HCT116 (cell line): ENCODE measurements around the gene FBN1. TPM values are rescaled to one million over a fixed set of nuclear protein-coding genes. Genes with fewer than 3 reads are reported as not detected.

Source experiments
- ATAC-seq: fragments of 200-7000 bp; cut with Tn5 transposase; 2 replicates; pipeline ENCODE4 v1.9.1; 2020; ENCODE audit warnings: mild to moderate bottlenecking, moderate library complexity
- BruUV-seq: library from RNA; stranded (reverse); fragments of 400-500 nt; replicated peaks from 2 replicates; lab custom pipeline; 2021; lab: Mats Ljungman, UMichigan
- CTCF ChIA-PET: fragments of 300-600 bp; sonication (Branson Sonifier 250); formaldehyde crosslinking; loops from one replicate; lab custom pipeline; 2021; ENCODE audit warnings: antibody characterized with exemption; lab: Charles Lee
- POLR2A ChIA-PET: fragments of 300-600, 350-600 bp; sonication (Branson Sonifier 250); formaldehyde crosslinking; loops from one replicate; lab custom pipeline; 2021; ENCODE audit warnings: antibody characterized with exemption; lab: Charles Lee
- RAD21 ChIA-PET, 2 experiments: fragments of 300-600 bp; sonication (Branson Sonifier 250); formaldehyde crosslinking; loops; one replicate each; lab custom pipeline; 2023; ENCODE audit warnings: low total read pairs in 2 of 2; ENCODE audit not compliant: uncharacterized antibody in 2 of 2, unreplicated experiment in 2 of 2, low non-redundant PET in 1 of 2; lab: Charles Lee
- DNase-seq: peaks from one replicate; pipeline ENCODE4 v3.0.0-alpha.2; 2010; ENCODE audit warnings: low read depth, low spot score
- H2AFZ ChIP-seq: fragments of 200-600 bp; shearing (Covaris generic), sonication (generic); 2 replicates; pipeline ENCODE4 v1.6.1; 2017; ENCODE audit warnings: low read depth, mixed run types, mixed read lengths, antibody characterized with exemption, low read length; ENCODE audit not compliant: poor library complexity, severe bottlenecking
- H3K27ac ChIP-seq: 2 replicates; pipeline ENCODE4 v1.5.1; 2012; ENCODE audit warnings: low read depth, low read length
- H3K27me3 ChIP-seq: fragments of 200-600 bp; sonication (generic); 2 replicates; pipeline ENCODE4 v1.6.1; 2016; ENCODE audit warnings: mixed run types, low read length, mixed read lengths; ENCODE audit not compliant: insufficient read depth
- H3K36me3 ChIP-seq, 2 experiments: fragments of 200-500 bp in 1 of 2; fragments of 200-600 bp in 1 of 2; sonication (Bioruptor generic) in 1 of 2; sonication (generic) in 1 of 2; 2 replicates each; pipeline versions ENCODE4 v1.5.1 to v1.6.1; 2014 to 2016; ENCODE audit warnings: low read length in 2 of 2, inconsistent platforms in 1 of 2, mixed read lengths in 1 of 2, mixed run types in 1 of 2; ENCODE audit not compliant: insufficient read depth in 2 of 2, control insufficient read depth in 1 of 2
- H3K4me1 ChIP-seq, 2 experiments: fragments of 200-600 bp in 1 of 2; sonication (generic) in 1 of 2; 2 replicates each; pipeline versions ENCODE4 v1.5.1 to v1.6.1; 2012 to 2017; ENCODE audit warnings: low read length in 2 of 2, inconsistent platforms in 1 of 2, mild to moderate bottlenecking in 1 of 2, mixed read lengths in 1 of 2, mixed run types in 1 of 2, moderate library complexity in 1 of 2; ENCODE audit not compliant: insufficient read depth in 2 of 2, control insufficient read depth in 1 of 2
- H3K4me2 ChIP-seq: fragments of 200-600 bp; sonication (generic); 2 replicates; pipeline ENCODE4 v1.6.1; 2017; ENCODE audit warnings: mixed run types, low read length, mixed read lengths
- H3K4me3 ChIP-seq, 2 experiments: fragments of 200-600 bp in 1 of 2; sonication (generic) in 1 of 2; replicated peaks in 1 of 2; 2 replicates each; pipeline ENCODE4 v1.5.1; 2011 to 2016; ENCODE audit warnings: low read length in 2 of 2, control low read depth in 1 of 2, low read depth in 1 of 2, mild to moderate bottlenecking in 1 of 2, mixed read lengths in 1 of 2, mixed run types in 1 of 2
- H3K79me2 ChIP-seq: fragments of 200-600 bp; sonication (generic); 2 replicates; pipeline ENCODE4 v1.6.1; 2017; ENCODE audit warnings: mild to moderate bottlenecking, mixed run types, low read length, moderate library complexity, mixed read lengths; ENCODE audit not compliant: insufficient read depth
- H3K9ac ChIP-seq: fragments of 200-600 bp; sonication (generic); 2 replicates; pipeline ENCODE4 v1.6.1; 2016; ENCODE audit warnings: low read length, mixed read lengths
- H3K9me2 ChIP-seq: fragments of 200-600 bp; sonication (generic), shearing (Covaris generic); 2 replicates; pipeline ENCODE4 v1.6.1; 2017; ENCODE audit warnings: mixed run types, mild to moderate bottlenecking, moderate library complexity; ENCODE audit not compliant: insufficient read depth
- H3K9me3 ChIP-seq, 2 experiments: fragments of 200-500 bp in 1 of 2; fragments of 200-600 bp in 1 of 2; sonication (Bioruptor generic) in 1 of 2; sonication (generic) in 1 of 2; 2 replicates each; pipeline ENCODE4 v1.6.1; 2014 to 2017; ENCODE audit warnings: low read length in 2 of 2, mixed read lengths in 2 of 2, inconsistent platforms in 1 of 2, low read depth in 1 of 2, mild to moderate bottlenecking in 1 of 2, mixed run types in 1 of 2, moderate library complexity in 1 of 2; ENCODE audit not compliant: control insufficient read depth in 1 of 2, insufficient read depth in 1 of 2
- H4K20me1 ChIP-seq: fragments of 200-600 bp; sonication (generic), shearing (Covaris generic); 2 replicates; pipeline ENCODE4 v1.6.1; 2017; ENCODE audit warnings: mixed run types, mild to moderate bottlenecking, moderate library complexity; ENCODE audit not compliant: insufficient read depth
- CEBPB ChIP-seq: IDR thresholded peaks from 2 replicates; pipeline ENCODE4 v1.6.1; 2012; ENCODE audit warnings: low read depth
- ELF1 ChIP-seq: IDR thresholded peaks from 2 replicates; pipeline ENCODE4 v1.6.1; 2012; ENCODE audit warnings: low read depth, borderline replicate concordance
- EZH2 ChIP-seq: fragments of 200-600 bp; sonication (generic); IDR thresholded peaks from 2 replicates; pipeline ENCODE4 v1.6.1; 2017; ENCODE audit warnings: antibody characterized with exemption, mixed run types
- RAD21 ChIP-seq: IDR thresholded peaks from 2 replicates; pipeline ENCODE4 v1.6.1; 2012; ENCODE audit warnings: low read depth, mild to moderate bottlenecking
- intact Hi-C: fragments of 100-400 bp; cut with micrococcal nuclease; formaldehyde crosslinking; loops from 2 replicates; pipeline ENCODE4 v1.10.0; 2022
- total RNA-seq: library from RNA; stranded (reverse); gene quantifications from one replicate; pipeline ENCODE4 v1.2.1, GENCODE V29; 2021; ENCODE audit not compliant: unreplicated experiment
- TF ChIP-seq, protein P1 (sequence below): IDR thresholded peaks from 2 replicates; pipeline ENCODE4 v1.6.1; 2012
- TF ChIP-seq, protein P2 (sequence below), 3 experiments: fragments of 200-600 bp in 1 of 3; sonication (generic) in 1 of 3; IDR thresholded peaks in 2 of 3; conservative IDR thresholded peaks in 1 of 3; 2 replicates each; pipeline ENCODE4 v1.5.1; 2012 to 2017; ENCODE audit warnings: low read depth in 2 of 3, low read length in 2 of 3, antibody characterized with exemption in 1 of 3, borderline replicate concordance in 1 of 3, control low read depth in 1 of 3, mild to moderate bottlenecking in 1 of 3, mixed read lengths in 1 of 3, mixed run types in 1 of 3, moderate library complexity in 1 of 3; ENCODE audit not compliant: insufficient read depth in 1 of 3

FBN1 gene
- total RNA-seq, 1 experiment from 2014 or later, result 1.7 TPM

DNA sequence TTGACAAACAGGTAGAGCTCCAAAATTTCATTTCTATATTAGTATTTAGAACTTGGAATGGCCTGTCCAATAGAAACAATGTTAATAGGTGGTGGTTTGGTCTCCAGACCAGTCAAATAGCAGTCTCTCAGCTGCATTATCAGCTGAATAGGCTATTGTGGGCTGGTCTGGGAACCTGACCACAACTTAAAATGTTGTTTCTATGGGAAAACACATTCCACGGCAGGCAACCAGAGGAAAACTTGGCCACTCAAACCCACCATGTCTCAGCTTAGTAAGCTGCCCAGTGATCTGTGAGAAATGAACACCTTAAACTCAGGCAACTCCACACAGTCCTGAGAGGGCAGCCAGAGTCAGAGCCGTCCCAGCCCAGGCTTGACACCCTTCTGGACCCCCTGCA lies 20.4 kb downstream of the FBN1 start:
- POLR2A ChIA-PET, result no interaction called here
- no peak overlapping the region for H3K4me2 ChIP-seq
- no peaks in the 10 kb centered on the region for H3K9me2 ChIP-seq
- no peak for TF ChIP-seq RAD21
- TF ChIP-seq, protein P1, sequence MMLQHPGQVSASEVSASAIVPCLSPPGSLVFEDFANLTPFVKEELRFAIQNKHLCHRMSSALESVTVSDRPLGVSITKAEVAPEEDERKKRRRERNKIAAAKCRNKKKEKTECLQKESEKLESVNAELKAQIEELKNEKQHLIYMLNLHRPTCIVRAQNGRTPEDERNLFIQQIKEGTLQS, result no peak
- TF ChIP-seq ELF1, result no peak
- TF ChIP-seq, all 23 proteins: peak for 0
- Histone ChIP-seq H3K9me3 (no peaks in the 10 kb centered on the region), H3K36me3 (no peaks in the 10 kb centered on the region), H3K4me3 (no peak overlapping the region), H3K27me3 (no peaks in the 10 kb centered on the region), H4K20me1 (no peaks in the 10 kb centered on the region), H3K4me1 (no peaks in the 10 kb centered on the region), H3K9ac (no peak overlapping the region), H3K27ac (no peak overlapping the region), H3K79me2 (no peaks in the 10 kb centered on the region), H2AFZ (no peak overlapping the region)
- intact Hi-C loops, result no loop called here
- DNase-seq, result no peak
- RAD21 ChIA-PET, result no interaction called here
- CTCF ChIA-PET, result no interaction called here
- no peak for ATAC-seq
- BruUV-seq, result no TSS peak

DNA sequence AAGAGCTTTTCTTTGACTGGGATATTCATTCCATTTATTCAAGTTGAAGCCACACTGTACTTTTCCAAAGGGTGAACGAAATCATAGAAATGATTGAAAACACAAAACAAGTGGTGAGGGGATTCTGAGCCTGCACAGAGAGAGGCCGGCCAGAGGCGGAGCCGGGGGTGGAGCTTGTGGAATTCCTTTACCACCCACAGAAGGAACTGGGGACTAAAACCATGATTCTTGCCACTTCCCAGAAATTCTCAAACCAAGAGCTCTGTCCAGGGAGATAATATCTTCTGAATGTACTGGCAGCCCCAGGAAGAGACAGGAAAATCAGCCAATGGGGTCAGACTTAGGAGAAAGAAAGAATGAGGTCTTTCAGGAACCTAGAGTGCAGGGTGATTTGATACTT lies 20.8 kb downstream of the FBN1 start:
- CTCF ChIA-PET, result no interaction called here

More for the DNA sequence above, 20.8 kb downstream of the FBN1 start:
- H3K4me2 ChIP-seq, result no peak overlapping the region
- no peak overlapping the region for H2AFZ ChIP-seq
- H3K9ac ChIP-seq, result no peak overlapping the region
- H3K4me3 ChIP-seq, result no peak overlapping the region
- RAD21 ChIA-PET, result no interaction called here
- H3K36me3 ChIP-seq, result no peaks in the 10 kb centered on the region
- TF ChIP-seq EZH2 (no peak), CEBPB (no peak)
- TF ChIP-seq, protein P2, sequence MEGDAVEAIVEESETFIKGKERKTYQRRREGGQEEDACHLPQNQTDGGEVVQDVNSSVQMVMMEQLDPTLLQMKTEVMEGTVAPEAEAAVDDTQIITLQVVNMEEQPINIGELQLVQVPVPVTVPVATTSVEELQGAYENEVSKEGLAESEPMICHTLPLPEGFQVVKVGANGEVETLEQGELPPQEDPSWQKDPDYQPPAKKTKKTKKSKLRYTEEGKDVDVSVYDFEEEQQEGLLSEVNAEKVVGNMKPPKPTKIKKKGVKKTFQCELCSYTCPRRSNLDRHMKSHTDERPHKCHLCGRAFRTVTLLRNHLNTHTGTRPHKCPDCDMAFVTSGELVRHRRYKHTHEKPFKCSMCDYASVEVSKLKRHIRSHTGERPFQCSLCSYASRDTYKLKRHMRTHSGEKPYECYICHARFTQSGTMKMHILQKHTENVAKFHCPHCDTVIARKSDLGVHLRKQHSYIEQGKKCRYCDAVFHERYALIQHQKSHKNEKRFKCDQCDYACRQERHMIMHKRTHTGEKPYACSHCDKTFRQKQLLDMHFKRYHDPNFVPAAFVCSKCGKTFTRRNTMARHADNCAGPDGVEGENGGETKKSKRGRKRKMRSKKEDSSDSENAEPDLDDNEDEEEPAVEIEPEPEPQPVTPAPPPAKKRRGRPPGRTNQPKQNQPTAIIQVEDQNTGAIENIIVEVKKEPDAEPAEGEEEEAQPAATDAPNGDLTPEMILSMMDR (IDR thresholded peaks at IDR 0.05 in 2 of 3, conservative IDR thresholded peaks at IDR 0.05 in 1 of 3; ENCODE audit: borderline replicate concordance in 1 of 3, insufficient read depth in 1 of 3, low read depth in 2 of 3, low read length in 2 of 3), result no peak
- no peak for ATAC-seq
- no peak overlapping the region for H3K27ac ChIP-seq
- no peak for DNase-seq
- no peaks in the 10 kb centered on the region for H3K79me2 ChIP-seq
- H3K9me3 ChIP-seq, result no peaks in the 10 kb centered on the region
- POLR2A ChIA-PET, result no interaction called here
- H3K27me3 ChIP-seq, result no peaks in the 10 kb centered on the region
- no peaks in the 10 kb centered on the region for H3K9me2 ChIP-seq
- intact Hi-C loops, result no loop called here
- no peaks in the 10 kb centered on the region for H3K4me1 ChIP-seq
- no peaks in the 10 kb centered on the region for H4K20me1 ChIP-seq
- no TSS peak for BruUV-seq
